GM12878 (cell line): Measurements from ENCODE around the gene FOXP1. TPM values are rescaled to one million over a fixed set of nuclear protein-coding genes. Genes with fewer than 3 reads are reported as not detected.

ENCODE experiments used
- ATAC-seq: fragments of 200-7000 bp; cut with Tn5 transposase; 3 replicates; pipeline ENCODE4 v1.9.1; 2020; ENCODE audit warnings: mild to moderate bottlenecking, moderate library complexity
- BruUV-seq: library from RNA; stranded (reverse); fragments of 400-500 nt; replicated peaks from 2 replicates; lab custom pipeline; 2021; lab: Mats Ljungman, UMichigan
- CTCF ChIA-PET: fragments of 300-600 bp; sonication (Branson Sonifier 250); formaldehyde crosslinking; extraction: SDS; loops from one replicate; lab custom pipeline; 2021; ENCODE audit warnings: inconsistent platforms; lab: Yijun Ruan, JAX
- POLR2A ChIA-PET: fragments of 350-600 bp; formaldehyde crosslinking; extraction: SDS; loops from one replicate; lab custom pipeline; 2021; ENCODE audit warnings: inconsistent platforms; lab: Charles Lee
- RAD21 ChIA-PET: fragments of 300-600 bp; sonication (Branson Sonifier 250); formaldehyde crosslinking; loops from one replicate; lab custom pipeline; 2023; ENCODE audit warnings: antibody characterized with exemption; ENCODE audit not compliant: unreplicated experiment; lab: Charles Lee
- SMC1A ChIA-PET: fragments of 300-600 bp; sonication (Branson Sonifier 250); formaldehyde crosslinking; loops from one replicate; lab custom pipeline; 2023; ENCODE audit not compliant: unreplicated experiment, uncharacterized antibody; lab: Charles Lee
- DNase-seq: peaks from one replicate; pipeline ENCODE4 v3.0.0-alpha.2; 2011; ENCODE audit warnings: low read depth, low spot score
- FAIRE-seq: peaks from 3 replicates; lab custom pipeline; 2011; peaks lifted over from hg19 to GRCh38; lab: Jason Lieb, UNC
- H2AFZ ChIP-seq: 2 replicates; pipeline ENCODE4 v1.6.0; 2011; ENCODE audit warnings: low read depth, low read length, control low read depth; ENCODE audit not compliant: control insufficient read depth
- H3K27ac ChIP-seq: 2 replicates; pipeline ENCODE4 v1.5.1; 2011; ENCODE audit warnings: control low read depth; ENCODE audit not compliant: control insufficient read depth, insufficient read depth
- H3K27me3 ChIP-seq, 2 experiments: replicated peaks in 1 of 2; 2 replicates each; pipeline versions ENCODE4 v1.6.0 to v1.6.1; 2011; ENCODE audit warnings: low read length in 1 of 2; ENCODE audit not compliant: control insufficient read depth in 2 of 2, insufficient read depth in 2 of 2
- H3K36me3 ChIP-seq, 2 experiments: 2 replicates each; pipeline ENCODE4 v1.5.1; 2011; ENCODE audit warnings: low read length in 1 of 2; ENCODE audit not compliant: control insufficient read depth in 2 of 2, insufficient read depth in 2 of 2
- H3K4me1 ChIP-seq: 2 replicates; pipeline ENCODE4 v1.6.1; 2011; ENCODE audit warnings: mild to moderate bottlenecking, low read length, moderate library complexity, mixed read lengths; ENCODE audit not compliant: control insufficient read depth, insufficient read depth
- H3K4me2 ChIP-seq: 2 replicates; pipeline ENCODE4 v1.6.0; 2011; ENCODE audit warnings: control low read depth; ENCODE audit not compliant: control insufficient read depth, insufficient read depth
- H3K4me3 ChIP-seq: fragments of 200-600 bp; sonication (generic); 2 replicates; pipeline ENCODE4 v1.5.1; 2016
- H3K79me2 ChIP-seq: 2 replicates; pipeline ENCODE4 v1.6.0; 2011; ENCODE audit warnings: low read length; ENCODE audit not compliant: control insufficient read depth, insufficient read depth
- H3K9ac ChIP-seq: 2 replicates; pipeline ENCODE4 v1.8.0; 2011; ENCODE audit warnings: low read length, control low read depth, mixed read lengths; ENCODE audit not compliant: control insufficient read depth, insufficient read depth
- H3K9me3 ChIP-seq: replicated peaks from 3 replicates; pipeline ENCODE4 v1.5.1; 2011; ENCODE audit warnings: mild to moderate bottlenecking, low read length; ENCODE audit not compliant: control insufficient read depth, insufficient read depth
- H4K20me1 ChIP-seq: 2 replicates; pipeline ENCODE4 v1.6.0; 2011; ENCODE audit not compliant: control insufficient read depth, insufficient read depth
- BCL11A ChIP-seq: IDR thresholded peaks from 2 replicates; pipeline ENCODE4 v1.6.1; 2011; ENCODE audit warnings: low read depth, low read length
- CHD1 ChIP-seq: IDR thresholded peaks from 2 replicates; pipeline ENCODE4 v1.6.1; 2012; ENCODE audit warnings: low read depth, low read length, improper control_type of control experiment
- EGR1 ChIP-seq, 2 experiments: IDR thresholded peaks; 1 replicate in 1 of 2; 2 replicates in 1 of 2; pipeline ENCODE4 v1.6.1; 2011 to 2012; ENCODE audit warnings: low read depth in 2 of 2, low read length in 2 of 2, borderline replicate concordance in 1 of 2, mild to moderate bottlenecking in 1 of 2, moderate library complexity in 1 of 2
- HCFC1 ChIP-seq: fragments of 150-350 bp; IDR thresholded peaks from 2 replicates; pipeline ENCODE4 v1.6.1; 2014; ENCODE audit warnings: low read length
- JUNB ChIP-seq: IDR thresholded peaks from 2 replicates; pipeline ENCODE4 v1.6.1; 2016; ENCODE audit warnings: antibody characterized with exemption, mild to moderate bottlenecking
- MTA2 ChIP-seq: fragments of 450-650 bp; IDR thresholded peaks from 2 replicates; pipeline ENCODE4 v1.6.1; 2016; ENCODE audit warnings: low read depth, mild to moderate bottlenecking, moderate library complexity
- PAX5 ChIP-seq: IDR thresholded peaks from 2 replicates; pipeline ENCODE4 v1.6.1; 2011; ENCODE audit warnings: low read depth, low read length, borderline replicate concordance
- RAD21 ChIP-seq: IDR thresholded peaks from 2 replicates; pipeline ENCODE4 v1.6.1; 2011; ENCODE audit warnings: mild to moderate bottlenecking, low read depth, low read length, moderate library complexity; ENCODE audit not compliant: insufficient read depth
- RCOR1 ChIP-seq: conservative IDR thresholded peaks from 2 replicates; pipeline ENCODE4 v1.6.1; 2012; ENCODE audit warnings: low read depth, low read length, improper control_type of control experiment
- SPI1 ChIP-seq: IDR thresholded peaks from 2 replicates; pipeline ENCODE4 v1.6.1; 2011; ENCODE audit warnings: low read depth, mild to moderate bottlenecking, low read length, moderate library complexity, borderline replicate concordance; ENCODE audit not compliant: insufficient read depth
- SUPT20H ChIP-seq: IDR thresholded peaks from 2 replicates; pipeline ENCODE4 v1.6.1; 2011; ENCODE audit warnings: low read depth, mild to moderate bottlenecking, low read length, moderate library complexity, borderline replicate concordance; ENCODE audit not compliant: control insufficient read depth
- SUZ12 ChIP-seq: fragments of 200-600 bp; sonication (generic); IDR thresholded peaks from one replicate; pipeline ENCODE4 v1.6.1; 2018; ENCODE audit warnings: antibody characterized with exemption, mild to moderate bottlenecking; ENCODE audit not compliant: unreplicated experiment
- TCF7 ChIP-seq: IDR thresholded peaks from 2 replicates; pipeline ENCODE4 v1.6.1; 2014; ENCODE audit warnings: antibody characterized with exemption, borderline replicate concordance
- ZZZ3 ChIP-seq: IDR thresholded peaks from 2 replicates; pipeline ENCODE4 v1.6.1; 2011; ENCODE audit warnings: low read depth; ENCODE audit not compliant: control insufficient read depth, insufficient read length
- WGBS: methylation state at CpG from one replicate; pipeline ENCODE4 v1.1.6; 2016; ENCODE audit warnings: low lambda C conversion rate; ENCODE audit not compliant: insufficient replicate concordance, insufficient coverage; ENCODE audit errors: missing lambda C conversion rate; 5-methylcytosine and 5-hydroxymethylcytosine counted together
- in situ Hi-C: fragments of 300-500 bp; cut with MboI; formaldehyde crosslinking; loops from 9 replicates; pipeline ENCODE4 v1.14.3; 2018; ENCODE audit warnings: mixed read lengths
- intact Hi-C: fragments of 100-400 bp; cut with micrococcal nuclease; formaldehyde crosslinking; loops from one replicate; pipeline ENCODE4 v1.14.2; 2022; ENCODE audit not compliant: unreplicated experiment
- polyA plus RNA-seq, 11 experiments: library from polyadenylated mRNA; depleted of rRNA in 4 of 11; unstranded in 6 of 11; stranded (reverse) in 5 of 11; fragments of >200 nt; fragmentation: Nextera tagmentation in 4 of 11; fragmentation: Illumina TruSeq in 1 of 11; extraction: Ambion mirVana in 4 of 11; extraction: Trizol in 1 of 11; gene quantifications; 1 replicate in 1 of 11; 2 replicates in 10 of 11; pipeline versions ENCODE4 v1.2.1 to v1.2.3, GENCODE V29; 2011 to 2016; ENCODE audit warnings: inconsistent platforms in 2 of 11, missing spikeins in 2 of 11, low read depth in 1 of 11
- total RNA-seq, 4 experiments: library from RNA; depleted of rRNA in 3 of 4; stranded (reverse); fragments of >200 nt in 3 of 4; fragmentation: Illumina TruSeq in 1 of 4; extraction: Trizol in 1 of 4; gene quantifications; 2 replicates each; pipeline versions ENCODE4 v1.2.1 to v1.2.3, GENCODE V29; 2013 to 2021
- TF ChIP-seq, protein P1 (sequence below): fragments of 450-650 bp; conservative IDR thresholded peaks from 2 replicates; pipeline ENCODE4 v1.6.1; 2017; ENCODE audit warnings: mild to moderate bottlenecking, moderate library complexity
- TF ChIP-seq, protein P2 (sequence below): fragments of 450-650 bp; IDR thresholded peaks from 2 replicates; pipeline ENCODE4 v1.6.1; 2016; ENCODE audit warnings: mild to moderate bottlenecking, moderate library complexity, borderline replicate concordance
- TF ChIP-seq, protein P3 (sequence below): IDR thresholded peaks from 2 replicates; pipeline ENCODE4 v1.6.1; 2012; ENCODE audit warnings: low read depth, low read length, improper control_type of control experiment

The FOXP1 gene
- total and polyA plus RNA-seq, 10 of the 15 experiments (the other 5 are each of a cell fraction or from before 2014, with no cell fraction given) = 0.05 to 1.6 (median 0.20) TPM; not detected in 1

DNA sequence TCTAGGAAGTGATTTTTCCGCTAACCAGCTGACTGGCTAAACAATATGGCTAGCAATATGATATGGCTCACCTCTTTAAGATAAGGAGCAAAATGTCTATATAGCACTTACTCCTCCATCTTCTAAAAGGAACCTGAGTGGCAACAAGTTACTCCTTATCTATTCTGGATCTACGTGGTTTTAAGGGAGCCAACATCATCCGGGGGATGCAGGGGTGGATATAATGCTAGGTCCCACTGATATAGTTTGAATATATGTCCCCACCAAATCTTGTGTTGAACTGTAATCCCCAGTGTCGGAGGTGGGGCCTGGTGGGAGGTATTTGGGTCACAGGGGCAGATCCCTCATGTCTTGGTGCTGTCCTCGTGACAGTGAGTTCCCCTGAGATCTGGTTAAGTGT lies 500.7 kb downstream of the FOXP1 start:
- in situ Hi-C loops (loop anchor here (10.0 kb wide), 1 partner anchor 312 kb away; no protein-coding TSS in a partner anchor), intact Hi-C loops (no loop called here)
- ChIA-PET SMC1A (no interaction called here), RAD21 (no interaction called here), CTCF (no interaction called here), POLR2A (no interaction called here)
- H4K20me1 ChIP-seq = no peaks in the 10 kb centered on the region
- no peak overlapping the region for H3K9ac ChIP-seq
- peaks cover 2% of the 10 kb centered on the region; the same call in 1 of the 3 replicates for H3K9me3 ChIP-seq
- H3K27me3 ChIP-seq = peaks cover 0 to 2% of the 10 kb centered on the region in 2 experiments; a peak in 1 of 4 replicates
- DNase-seq (no peak), ATAC-seq (no peak), FAIRE-seq (no peak)
- 51% methylated on average over 5 of the region's 5 CpGs for WGBS
- H3K79me2 ChIP-seq = no peaks in the 10 kb centered on the region
- no peak overlapping the region for H3K4me3 ChIP-seq
- no peaks in the 10 kb centered on the region for H3K36me3 ChIP-seq
- no peak overlapping the region for H2AFZ ChIP-seq
- no TSS peak for BruUV-seq
- H3K27ac ChIP-seq = no peak overlapping the region
- H3K4me1 ChIP-seq = peaks cover 12% of the 10 kb centered on the region
- no peak overlapping the region for H3K4me2 ChIP-seq
- TF ChIP-seq JUNB = no peak
- no peak for TF ChIP-seq PAX5
- TF ChIP-seq CHD1 = no peak
- no peak for TF ChIP-seq SPI1
- TF ChIP-seq, protein P1, sequence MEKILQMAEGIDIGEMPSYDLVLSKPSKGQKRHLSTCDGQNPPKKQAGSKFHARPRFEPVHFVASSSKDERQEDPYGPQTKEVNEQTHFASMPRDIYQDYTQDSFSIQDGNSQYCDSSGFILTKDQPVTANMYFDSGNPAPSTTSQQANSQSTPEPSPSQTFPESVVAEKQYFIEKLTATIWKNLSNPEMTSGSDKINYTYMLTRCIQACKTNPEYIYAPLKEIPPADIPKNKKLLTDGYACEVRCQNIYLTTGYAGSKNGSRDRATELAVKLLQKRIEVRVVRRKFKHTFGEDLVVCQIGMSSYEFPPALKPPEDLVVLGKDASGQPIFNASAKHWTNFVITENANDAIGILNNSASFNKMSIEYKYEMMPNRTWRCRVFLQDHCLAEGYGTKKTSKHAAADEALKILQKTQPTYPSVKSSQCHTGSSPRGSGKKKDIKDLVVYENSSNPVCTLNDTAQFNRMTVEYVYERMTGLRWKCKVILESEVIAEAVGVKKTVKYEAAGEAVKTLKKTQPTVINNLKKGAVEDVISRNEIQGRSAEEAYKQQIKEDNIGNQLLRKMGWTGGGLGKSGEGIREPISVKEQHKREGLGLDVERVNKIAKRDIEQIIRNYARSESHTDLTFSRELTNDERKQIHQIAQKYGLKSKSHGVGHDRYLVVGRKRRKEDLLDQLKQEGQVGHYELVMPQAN = no peak
- no peak for TF ChIP-seq SUZ12
- TF ChIP-seq TCF7 = no peak
- no peak for TF ChIP-seq BCL11A
- no peak for TF ChIP-seq RCOR1
- no peak for TF ChIP-seq MTA2
- no peak for TF ChIP-seq RAD21
- TF ChIP-seq SUPT20H = no peak
- TF ChIP-seq ZZZ3 = no peak
- TF ChIP-seq HCFC1 = no peak
- TF ChIP-seq, protein P2, sequence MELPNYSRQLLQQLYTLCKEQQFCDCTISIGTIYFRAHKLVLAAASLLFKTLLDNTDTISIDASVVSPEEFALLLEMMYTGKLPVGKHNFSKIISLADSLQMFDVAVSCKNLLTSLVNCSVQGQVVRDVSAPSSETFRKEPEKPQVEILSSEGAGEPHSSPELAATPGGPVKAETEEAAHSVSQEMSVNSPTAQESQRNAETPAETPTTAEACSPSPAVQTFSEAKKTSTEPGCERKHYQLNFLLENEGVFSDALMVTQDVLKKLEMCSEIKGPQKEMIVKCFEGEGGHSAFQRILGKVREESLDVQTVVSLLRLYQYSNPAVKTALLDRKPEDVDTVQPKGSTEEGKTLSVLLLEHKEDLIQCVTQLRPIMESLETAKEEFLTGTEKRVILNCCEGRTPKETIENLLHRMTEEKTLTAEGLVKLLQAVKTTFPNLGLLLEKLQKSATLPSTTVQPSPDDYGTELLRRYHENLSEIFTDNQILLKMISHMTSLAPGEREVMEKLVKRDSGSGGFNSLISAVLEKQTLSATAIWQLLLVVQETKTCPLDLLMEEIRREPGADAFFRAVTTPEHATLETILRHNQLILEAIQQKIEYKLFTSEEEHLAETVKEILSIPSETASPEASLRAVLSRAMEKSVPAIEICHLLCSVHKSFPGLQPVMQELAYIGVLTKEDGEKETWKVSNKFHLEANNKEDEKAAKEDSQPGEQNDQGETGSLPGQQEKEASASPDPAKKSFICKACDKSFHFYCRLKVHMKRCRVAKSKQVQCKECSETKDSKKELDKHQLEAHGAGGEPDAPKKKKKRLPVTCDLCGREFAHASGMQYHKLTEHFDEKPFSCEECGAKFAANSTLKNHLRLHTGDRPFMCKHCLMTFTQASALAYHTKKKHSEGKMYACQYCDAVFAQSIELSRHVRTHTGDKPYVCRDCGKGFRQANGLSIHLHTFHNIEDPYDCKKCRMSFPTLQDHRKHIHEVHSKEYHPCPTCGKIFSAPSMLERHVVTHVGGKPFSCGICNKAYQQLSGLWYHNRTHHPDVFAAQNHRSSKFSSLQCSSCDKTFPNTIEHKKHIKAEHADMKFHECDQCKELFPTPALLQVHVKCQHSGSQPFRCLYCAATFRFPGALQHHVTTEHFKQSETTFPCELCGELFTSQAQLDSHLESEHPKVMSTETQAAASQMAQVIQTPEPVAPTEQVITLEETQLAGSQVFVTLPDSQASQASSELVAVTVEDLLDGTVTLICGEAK = no peak
- TF ChIP-seq, protein P3, sequence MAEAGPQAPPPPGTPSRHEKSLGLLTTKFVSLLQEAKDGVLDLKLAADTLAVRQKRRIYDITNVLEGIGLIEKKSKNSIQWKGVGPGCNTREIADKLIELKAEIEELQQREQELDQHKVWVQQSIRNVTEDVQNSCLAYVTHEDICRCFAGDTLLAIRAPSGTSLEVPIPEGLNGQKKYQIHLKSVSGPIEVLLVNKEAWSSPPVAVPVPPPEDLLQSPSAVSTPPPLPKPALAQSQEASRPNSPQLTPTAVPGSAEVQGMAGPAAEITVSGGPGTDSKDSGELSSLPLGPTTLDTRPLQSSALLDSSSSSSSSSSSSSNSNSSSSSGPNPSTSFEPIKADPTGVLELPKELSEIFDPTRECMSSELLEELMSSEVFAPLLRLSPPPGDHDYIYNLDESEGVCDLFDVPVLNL = no peak
- TF ChIP-seq EGR1 (IDR thresholded peaks at IDR 0.05; ENCODE audit: borderline replicate concordance in 1 of 2, low read depth in 2 of 2, low read length in 2 of 2) = no peak
